Measurements from ENCODE around the gene TRIM13. TPM values are rescaled to one million over a fixed set of nuclear protein-coding genes. Genes with fewer than 3 reads are reported as not detected.

The TRIM13 gene
- polyA plus RNA-seq, 3 donors: 6.5 to 10.7 (median 8.2) TPM

- WGBS, 3 donors: 81 to 82% (median 81%) methylated on average over 5 of the region's 5 CpGs
- H3K27ac ChIP-seq (ENCODE audit: low read depth, low read length): no peak overlapping the region
These were observed 3.2 kb upstream of the TRIM13 start for GRCh38 chr13:49993666-49994065.

GRCh38 chr13:49995625-49996101, 1.2 kb upstream of the TRIM13 start:
- 23 to 49% (median 28%) methylated on average over 14 of the region's 14 CpGs for WGBS, 3 donors
- no peak overlapping the region for H3K27ac ChIP-seq (ENCODE audit: low read depth, low read length)

- 0 to 1% (median 0%) methylated on average over 45 to 63 of the region's 68 CpGs for WGBS, 3 donors
These were observed 504 bp upstream of the TRIM13 start for GRCh38 chr13:49996161-49996915.

GRCh38 chr13:49997955-49998354, 1.1 kb downstream of the TRIM13 start:
- WGBS, 3 donors: 10 to 14% (median 13%) methylated on average over 4 of the region's 4 CpGs
- H3K27ac ChIP-seq (ENCODE audit: low read depth, low read length): no peak overlapping the region

More at GRCh38 chr13:49996161-49996915, 504 bp upstream of the TRIM13 start:
- H3K27ac ChIP-seq (ENCODE audit: low read depth, low read length): peak overlapping the region; percentile 63

GRCh38 chr13:49998714-49999624, 2.1 kb downstream of the TRIM13 start:
- 79 to 85% (median 81%) methylated on average over 22 of the region's 22 CpGs for WGBS, 3 donors

GRCh38 chr13:50001287-50001686, 4.4 kb downstream of the TRIM13 start:
- H3K27ac ChIP-seq (ENCODE audit: low read depth, low read length): no peak overlapping the region
- 46 to 89% (median 81%) methylated on average over 1 of the region's 1 CpG for WGBS, 3 donors

More at GRCh38 chr13:49998714-49999624, 2.1 kb downstream of the TRIM13 start:
- no peak overlapping the region for H3K27ac ChIP-seq (ENCODE audit: low read depth, low read length)

- whole genome bisulfite sequencing, 3 donors: 93 to 99% (median 96%) methylated on average over 7 of the region's 7 CpGs
- no peak overlapping the region for H3K27ac ChIP-seq (ENCODE audit: low read depth, low read length)
These were observed 9.7 kb downstream of the TRIM13 start for GRCh38 chr13:50006426-50007135.

GRCh38 chr13:50011461-50011860, 14.6 kb downstream of the TRIM13 start:
- WGBS, 3 donors: 96 to 98% (median 96%) methylated on average over 1 of the region's 1 CpG
- no peak overlapping the region for H3K27ac ChIP-seq (ENCODE audit: low read depth, low read length)

GRCh38 chr13:50012396-50013169, 15.7 kb downstream of the TRIM13 start:
- WGBS, 3 donors: 91 to 92% (median 91%) methylated on average over 6 of the region's 6 CpGs
- H3K27ac ChIP-seq (ENCODE audit: low read depth, low read length): no peak overlapping the region

GRCh38 chr13:50014386-50014785, 17.5 kb downstream of the TRIM13 start:
- WGBS, 3 donors: 84 to 98% (median 93%) methylated on average over 1 of the region's 1 CpG

GRCh38 chr13:50015258-50015657, 18.4 kb downstream of the TRIM13 start, which contains the start of gene KCNRG:
TSS of gene KCNRG (plus strand) at chr13:50015444. CDS start at chr13:50015494, 50 bp downstream.
- H3K27ac ChIP-seq (ENCODE audit: low read depth, low read length): no peak within 1 kb of the TSS
- WGBS, 3 donors: 41 to 56% (median 55%) methylated on average over 5 of the region's 5 CpGs

More at GRCh38 chr13:50014386-50014785, 17.5 kb downstream of the TRIM13 start:
- H3K27ac ChIP-seq (ENCODE audit: low read depth, low read length): no peak overlapping the region

- WGBS, 3 donors: 58 to 86% (median 84%) methylated on average over 4 of the region's 4 CpGs
- no peak overlapping the region for H3K27ac ChIP-seq (ENCODE audit: low read depth, low read length)
These were observed 18.9 kb downstream of the TRIM13 start for GRCh38 chr13:50015750-50016149.

- no peak overlapping the region for H3K27ac ChIP-seq (ENCODE audit: low read depth, low read length)
- 72 to 79% (median 74%) methylated on average over 2 of the region's 2 CpGs for WGBS, 3 donors
These were observed 19.6 kb downstream of the TRIM13 start for GRCh38 chr13:50016444-50016843.

GRCh38 chr13:50017819-50018218, 21.0 kb downstream of the TRIM13 start:
- H3K27ac ChIP-seq (ENCODE audit: low read depth, low read length): no peak overlapping the region

- no peak overlapping the region for H3K27ac ChIP-seq (ENCODE audit: low read depth, low read length)
- 45 to 67% (median 63%) methylated on average over 1 of the region's 1 CpG for WGBS, 3 donors
These were observed 28.6 kb downstream of the TRIM13 start for GRCh38 chr13:50025436-50025835.

GRCh38 chr13:50026788-50027473, 30.1 kb downstream of the TRIM13 start:
- 85 to 91% (median 88%) methylated on average over 2 of the region's 2 CpGs for WGBS, 3 donors
- no peak overlapping the region for H3K27ac ChIP-seq (ENCODE audit: low read depth, low read length)

- no peak overlapping the region for H3K27ac ChIP-seq (ENCODE audit: low read depth, low read length)
- WGBS, 3 donors: 91 to 93% (median 92%) methylated on average over 3 of the region's 3 CpGs
These were observed 33.5 kb downstream of the TRIM13 start for GRCh38 chr13:50030315-50030714.
